HG03196 (cell line): ENCODE results near the gene TOM1L2.

ENCODE experiments used
- ATAC-seq: cut with Tn5 transposase; IDR thresholded peaks from one replicate; pipeline ENCODE4 v1.9.1; 2021; ENCODE audit not compliant: unreplicated experiment

The TOM1L2 gene

DNA sequence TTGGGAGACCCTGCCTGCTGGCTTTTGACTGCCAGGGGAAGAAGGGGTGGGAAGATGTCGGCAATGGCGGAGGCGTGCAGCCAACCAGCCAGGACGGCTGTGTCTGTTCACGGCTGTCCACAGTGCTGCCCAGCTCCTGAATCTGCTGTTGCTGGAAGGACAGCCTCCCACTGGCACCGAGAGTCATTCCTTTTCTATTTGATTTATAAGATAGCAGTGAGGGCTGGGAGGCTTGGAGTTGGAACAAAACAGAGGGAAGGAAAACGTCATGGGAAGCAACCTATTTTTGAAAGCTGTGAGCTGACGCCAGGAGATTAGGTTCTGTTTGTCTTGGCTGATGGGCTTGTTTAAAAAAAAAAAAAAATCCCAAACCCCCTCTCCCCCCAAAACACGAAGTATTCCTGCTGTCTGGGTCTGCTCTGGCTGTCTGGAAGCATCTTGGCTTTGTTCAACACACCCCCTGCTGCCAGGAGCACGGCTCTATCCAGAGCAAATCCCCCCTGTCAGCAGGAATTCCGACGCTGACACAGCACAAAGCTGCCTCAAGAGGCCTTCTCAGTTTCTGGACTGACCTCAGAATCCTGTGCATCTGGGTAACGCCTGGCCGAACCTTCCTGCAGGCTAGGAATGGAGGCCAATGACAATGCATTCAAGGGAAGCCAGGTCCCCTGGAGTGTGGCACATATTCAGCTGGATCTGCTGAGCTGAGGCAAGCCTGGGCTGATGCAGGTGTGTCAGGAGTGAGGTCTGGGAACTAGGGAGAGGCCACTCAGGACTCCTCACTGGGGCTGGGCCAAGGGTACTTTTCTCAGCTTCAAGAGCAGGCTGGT, 94.5 kb downstream of the TOM1L2 start:
- ATAC-seq, result no peak

DNA sequence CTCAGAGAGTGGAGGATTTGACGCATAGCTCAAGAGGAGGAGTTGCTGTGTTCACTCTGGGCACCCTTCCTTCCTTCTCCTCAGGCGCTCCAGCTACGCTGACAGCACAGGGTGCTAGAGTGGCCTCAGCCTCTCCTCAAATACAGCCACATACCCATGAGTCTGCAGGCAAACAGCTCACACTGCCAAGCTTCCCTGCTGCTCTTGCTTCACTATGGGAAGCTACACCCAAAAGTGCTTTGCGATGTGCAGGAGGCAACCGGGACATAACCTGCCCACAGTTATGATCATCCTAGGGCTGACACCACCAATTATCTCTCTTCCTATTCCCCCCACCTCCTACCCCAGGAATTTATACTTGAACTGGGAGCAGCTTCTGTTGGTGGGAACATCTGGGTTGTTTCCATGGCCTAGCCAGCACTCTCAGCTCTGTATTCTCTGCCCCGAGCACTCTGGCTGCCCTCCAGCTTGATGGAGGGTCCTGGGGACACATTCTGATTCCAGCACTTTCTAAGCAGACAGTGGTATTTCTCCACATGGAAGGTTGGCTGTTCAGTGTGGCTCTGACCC, 95.2 kb downstream of the TOM1L2 start:
- ATAC-seq, result no peak

DNA sequence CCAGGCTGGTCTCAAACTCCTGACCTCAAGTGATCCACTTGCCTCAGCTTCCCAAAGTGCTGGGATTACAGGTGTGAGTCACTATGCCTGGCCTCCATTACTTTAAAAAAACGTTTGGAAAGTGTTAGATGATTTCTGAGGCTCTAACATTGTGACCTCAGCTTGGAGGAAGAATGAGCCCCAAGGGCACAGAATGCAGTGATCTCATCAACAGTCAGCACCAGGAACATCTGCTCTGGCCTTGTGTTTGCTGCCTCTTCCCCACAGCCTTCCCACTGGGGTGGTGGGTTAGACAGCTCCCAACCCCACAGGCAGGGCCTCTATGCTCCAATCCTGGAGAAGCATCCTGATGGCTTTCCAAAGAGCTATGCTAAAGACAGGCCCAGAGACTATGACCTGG, 97.7 kb downstream of the TOM1L2 start:
- no peak for ATAC-seq

DNA sequence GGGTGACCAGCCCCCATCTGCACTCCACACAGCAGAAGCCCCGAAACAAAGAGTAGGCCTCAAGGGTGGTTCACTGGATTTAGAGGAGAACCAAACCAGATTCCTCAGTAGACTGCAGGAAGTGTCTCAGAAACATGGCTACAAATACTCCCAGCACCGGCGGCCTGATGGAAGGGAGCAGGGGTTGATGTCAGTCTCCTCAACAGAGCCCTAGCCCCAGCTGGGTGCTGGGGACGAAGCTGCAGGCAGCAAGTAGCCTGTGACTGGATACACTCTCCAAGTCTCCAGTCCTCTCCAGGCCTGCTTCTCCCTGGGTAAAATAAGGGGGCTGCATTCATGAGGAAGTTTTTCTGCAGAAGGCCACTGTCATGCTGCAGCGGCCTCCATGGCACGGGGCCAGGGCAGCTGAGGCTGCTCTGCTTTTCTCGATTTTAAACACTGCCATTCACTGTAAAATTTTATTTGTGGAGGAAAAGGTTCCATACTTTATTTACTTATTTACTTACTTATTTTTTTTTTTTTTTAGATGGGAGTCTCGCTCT, 98.7 kb downstream of the TOM1L2 start:
- no peak for ATAC-seq

DNA sequence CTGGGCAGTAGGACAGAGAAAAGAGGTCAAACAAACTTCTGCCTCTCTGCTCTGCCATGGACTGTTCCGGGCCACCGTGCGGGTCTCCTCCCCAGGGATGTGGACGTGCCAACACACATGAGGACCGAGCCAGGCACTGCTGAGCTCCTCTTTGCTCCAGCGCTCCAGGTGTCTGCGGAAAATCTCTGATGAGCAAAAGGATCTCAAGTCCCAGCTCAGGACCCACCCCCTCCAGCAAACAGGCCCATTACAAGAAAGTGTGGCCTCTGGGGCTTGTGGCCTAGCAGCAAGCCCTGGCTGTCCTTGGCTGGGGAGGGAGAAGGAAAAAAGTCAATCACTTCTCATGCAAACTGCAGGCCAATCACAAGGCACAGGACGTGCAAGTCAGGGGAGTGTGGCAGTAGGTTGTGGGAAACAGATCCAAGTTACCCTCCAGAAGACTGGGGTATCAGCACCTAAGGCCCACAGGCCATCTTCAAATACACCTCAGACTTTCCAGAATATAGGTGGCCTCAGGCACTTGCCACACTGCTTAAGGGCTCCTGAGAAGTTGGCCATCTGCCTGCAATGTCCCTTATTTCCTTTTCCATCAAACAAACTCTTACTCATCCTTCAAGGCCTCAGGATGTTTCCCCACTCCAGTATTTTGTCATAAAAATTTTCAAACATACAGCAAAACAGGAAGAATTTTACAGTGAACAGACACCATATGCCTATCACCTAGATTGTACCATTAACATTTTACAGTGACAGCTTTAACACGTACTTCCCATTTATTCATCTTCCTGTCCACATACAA, 99.5 kb downstream of the TOM1L2 start:
- ATAC-seq, result no peak

DNA sequence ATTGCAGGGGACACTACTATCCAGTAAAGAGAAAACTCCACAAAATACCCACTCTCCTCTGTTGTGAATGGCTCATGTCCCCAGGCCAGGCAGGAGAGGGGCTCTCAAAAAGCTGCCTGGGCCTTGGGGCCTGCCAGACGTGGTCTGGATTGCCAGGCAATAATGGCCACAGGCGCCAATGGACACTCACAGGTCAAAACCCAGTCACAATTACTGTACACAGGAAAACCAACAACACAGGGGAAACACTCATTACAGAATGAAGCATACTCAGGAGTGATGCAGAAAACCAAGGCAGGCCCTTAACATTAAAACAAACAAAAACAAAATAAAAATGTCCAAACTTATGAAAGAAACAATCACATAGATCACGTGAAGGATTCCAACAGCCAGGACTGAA, 100.3 kb downstream of the TOM1L2 start:
- ATAC-seq, result no peak

DNA sequence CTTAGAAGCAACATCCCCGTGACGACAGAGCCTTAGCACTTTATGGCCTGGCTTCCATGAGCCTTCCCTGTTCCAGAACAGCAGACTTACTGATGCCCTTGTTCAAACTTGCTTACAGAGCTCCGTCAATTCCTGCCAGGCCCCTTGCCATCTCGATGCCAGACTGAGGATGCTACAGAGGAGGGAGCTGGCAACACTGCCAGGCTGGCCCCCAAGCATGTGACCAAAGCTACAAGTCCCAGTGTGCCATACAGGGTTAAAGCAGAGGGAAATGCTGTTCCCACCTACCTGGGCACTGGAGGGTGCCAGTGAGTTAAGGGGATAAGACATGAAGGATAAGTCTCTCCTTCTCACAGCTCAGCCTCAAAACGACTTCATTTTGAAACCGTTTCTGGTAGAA, 102.0 kb downstream of the TOM1L2 start:
- no peak for ATAC-seq

DNA sequence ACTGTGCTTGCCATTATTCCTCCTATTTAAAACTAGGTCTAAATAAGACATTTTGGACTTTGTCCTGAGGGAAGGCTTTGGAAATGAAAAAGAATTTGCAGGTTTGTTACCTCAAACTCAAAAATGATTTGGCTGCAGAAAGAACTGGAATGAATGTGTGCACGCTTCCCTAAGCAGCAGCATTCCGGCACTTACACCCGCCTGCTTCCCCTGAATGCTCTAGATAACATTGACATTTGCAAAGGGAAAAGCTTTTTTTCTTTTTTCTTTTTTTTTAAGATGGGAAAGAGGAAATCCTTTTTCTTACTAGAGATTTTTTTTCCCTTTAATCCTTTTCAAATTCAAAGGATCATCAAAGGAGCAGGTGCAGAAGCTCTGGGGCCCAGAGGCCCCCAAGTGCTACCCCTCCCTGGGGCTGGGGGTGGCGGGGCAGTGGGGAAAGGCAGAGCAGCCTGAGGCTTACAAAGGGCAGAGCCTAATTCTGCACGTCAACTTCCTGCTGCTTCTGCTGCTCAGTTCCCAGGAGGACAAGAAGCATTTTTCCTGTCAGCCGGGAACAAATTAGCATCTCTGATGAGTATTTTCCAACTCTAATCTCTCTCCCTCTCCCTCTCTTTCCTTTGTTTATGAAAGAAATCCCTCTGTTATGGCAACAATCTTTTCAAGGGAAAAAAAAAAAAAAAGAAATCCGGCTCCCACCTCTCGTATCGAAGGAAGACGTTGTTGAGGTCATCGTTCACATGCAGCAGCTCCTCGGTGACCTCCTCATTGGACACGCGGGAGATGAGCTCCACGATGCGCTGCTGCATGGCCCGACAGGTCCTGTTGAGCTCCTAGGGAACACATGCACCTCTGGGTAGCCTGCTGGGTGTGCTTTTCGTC, 103.3 kb downstream of the TOM1L2 start:
- ATAC-seq, result no peak

DNA sequence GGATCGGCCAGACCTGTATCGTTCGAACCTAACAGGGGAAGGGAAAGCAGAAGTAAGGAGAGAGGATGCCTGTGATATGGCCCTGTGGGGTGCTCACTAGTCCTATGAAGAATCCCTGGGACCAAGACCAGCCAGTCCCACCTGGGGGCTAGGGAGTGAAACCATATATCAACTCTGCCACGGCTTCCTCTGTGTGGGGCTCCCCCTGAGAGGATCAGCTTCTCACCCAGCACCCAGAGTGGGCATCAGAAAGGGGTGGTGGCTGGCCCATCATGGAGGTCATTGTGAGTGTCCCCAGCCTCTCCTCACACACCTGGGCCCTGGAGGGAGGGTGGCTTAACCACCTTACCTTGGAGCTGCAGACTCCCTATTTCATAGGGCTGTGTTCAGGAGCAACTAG, 105.3 kb downstream of the TOM1L2 start:
- no peak for ATAC-seq

DNA sequence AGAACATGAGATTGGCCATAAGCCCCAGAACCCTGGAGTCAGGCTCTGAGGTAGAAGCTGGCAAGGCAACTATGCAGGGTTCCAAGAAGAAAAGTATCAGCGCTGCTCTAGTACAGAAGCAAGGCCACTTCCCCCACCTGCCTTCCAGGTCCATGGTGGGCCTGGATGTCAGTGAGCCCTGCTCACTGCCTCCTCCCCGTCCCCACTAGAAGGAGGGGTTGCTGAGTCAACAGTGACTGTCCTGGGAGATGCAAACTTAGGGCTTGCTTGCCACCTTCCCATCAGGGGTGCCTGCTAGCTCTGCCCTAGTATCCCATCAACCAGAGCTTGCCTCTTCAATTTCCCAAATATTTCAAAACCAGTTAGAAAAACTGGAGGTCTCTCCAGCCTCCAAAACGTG, 105.8 kb downstream of the TOM1L2 start:
- ATAC-seq, result no peak

DNA sequence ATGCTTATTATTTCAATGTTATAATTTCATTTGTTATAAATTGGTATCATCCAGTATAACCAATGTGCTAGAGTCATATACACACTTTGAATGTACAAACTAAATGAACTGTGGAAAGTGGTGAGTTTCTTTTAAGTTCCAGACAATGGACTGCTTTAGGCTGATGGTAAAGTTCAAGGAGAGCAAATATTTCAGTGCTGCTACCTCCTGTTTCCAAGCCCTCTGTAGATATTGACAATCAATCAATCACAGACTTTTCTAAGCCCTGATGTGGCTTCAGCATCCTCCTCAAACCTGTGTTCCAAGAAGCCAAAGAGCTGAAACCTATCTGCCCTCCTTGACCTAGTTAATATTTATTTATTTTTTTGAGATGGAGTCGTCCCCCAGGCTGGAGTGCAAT, 107.2 kb downstream of the TOM1L2 start:
- ATAC-seq, result no peak

DNA sequence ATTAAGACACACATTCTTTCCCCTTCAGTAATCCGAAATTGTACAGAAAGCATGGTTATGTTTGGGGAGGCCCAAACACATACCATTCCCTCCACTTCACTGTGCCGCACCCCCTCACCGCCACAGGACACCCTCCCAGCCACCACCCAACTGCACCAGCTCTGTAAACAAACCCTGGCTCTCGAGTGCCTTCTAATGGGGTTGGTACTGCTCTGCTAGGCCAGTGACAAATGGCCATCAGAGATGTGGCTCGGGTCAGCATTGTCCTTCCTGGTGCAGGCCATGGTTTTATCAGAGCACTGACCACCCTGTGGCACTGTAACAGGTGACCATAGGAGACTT, 111.5 kb downstream of the TOM1L2 start:
- no peak for ATAC-seq

DNA sequence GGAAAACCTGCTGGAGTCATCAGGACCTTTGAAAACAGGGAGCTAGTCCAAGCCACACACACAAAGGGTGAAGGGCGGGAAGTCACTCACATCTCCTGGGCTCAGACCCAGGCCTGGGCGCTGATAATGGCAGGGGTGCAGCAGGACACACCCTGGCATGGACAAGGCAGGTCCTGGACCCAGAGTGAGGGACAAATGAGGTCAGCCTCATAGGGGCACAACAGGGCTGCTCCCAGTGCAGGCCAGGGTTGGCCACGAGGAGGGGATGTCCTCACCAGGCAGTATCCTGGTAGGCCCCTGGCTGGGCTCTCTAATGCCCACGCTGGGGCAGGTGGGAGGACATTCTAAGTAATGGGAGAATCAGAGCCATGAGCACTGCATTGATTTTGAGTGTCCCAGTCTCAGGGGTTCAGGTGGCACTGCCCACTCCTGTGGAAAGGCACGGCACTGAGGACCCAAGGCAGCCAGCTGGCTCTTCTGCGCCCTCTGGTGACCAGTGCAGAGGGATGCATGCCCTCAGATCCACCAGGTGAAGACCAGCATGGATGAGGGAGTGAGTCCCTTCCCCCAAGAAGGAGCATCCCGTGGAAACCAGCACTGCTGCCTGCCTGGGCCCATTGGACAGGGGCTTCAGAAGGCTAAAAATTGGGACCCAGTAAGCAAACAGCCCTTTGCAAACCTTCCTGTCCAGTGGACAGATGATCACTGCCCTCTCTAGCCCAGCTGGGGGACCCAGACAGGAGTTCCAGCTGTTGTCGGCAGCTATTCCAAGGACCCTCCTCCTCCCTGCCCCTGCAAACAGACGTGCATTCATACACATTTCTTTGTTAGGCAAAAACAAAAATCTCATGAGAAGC, 112.1 kb downstream of the TOM1L2 start:
- ATAC-seq, result no peak

DNA sequence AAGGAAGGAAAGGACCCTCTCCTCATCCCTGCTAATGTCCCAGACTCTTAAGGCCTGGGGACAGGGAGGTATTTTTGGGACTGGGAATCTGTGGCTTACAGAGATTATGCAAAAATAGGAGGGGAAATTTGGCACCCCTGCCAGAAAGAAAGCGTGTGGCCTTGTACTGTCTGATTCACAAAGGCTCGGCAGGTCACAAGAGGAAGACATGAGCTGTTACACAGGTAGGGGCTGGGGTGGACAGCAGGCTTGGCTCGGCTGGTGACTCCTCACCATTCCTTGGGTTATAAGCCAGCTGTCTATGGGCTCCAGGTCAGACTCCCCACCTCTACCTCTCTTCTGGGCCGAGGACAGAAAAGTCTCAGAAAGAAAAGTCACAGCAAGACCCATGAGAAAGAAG, 114.7 kb downstream of the TOM1L2 start:
- no peak for ATAC-seq

DNA sequence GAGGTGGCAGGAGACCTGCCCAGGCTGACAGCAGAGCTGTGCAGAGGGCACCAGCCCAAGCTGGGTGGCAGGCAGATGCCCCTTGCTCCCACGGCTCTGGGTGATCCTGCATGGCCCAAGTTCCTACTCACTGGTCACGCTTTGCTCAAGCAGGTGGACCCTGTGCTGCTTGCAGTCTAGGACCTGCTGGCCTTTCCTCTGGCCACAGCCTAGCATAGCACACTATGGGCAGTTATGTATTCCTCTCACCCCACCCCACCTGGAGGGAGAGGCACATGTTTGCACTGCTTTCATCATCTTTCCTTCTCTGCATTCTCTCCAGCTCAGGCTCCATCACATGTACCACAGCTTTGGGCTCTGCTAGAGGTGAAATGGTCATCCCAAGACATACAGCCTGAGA, 115.8 kb downstream of the TOM1L2 start:
- no peak for ATAC-seq

DNA sequence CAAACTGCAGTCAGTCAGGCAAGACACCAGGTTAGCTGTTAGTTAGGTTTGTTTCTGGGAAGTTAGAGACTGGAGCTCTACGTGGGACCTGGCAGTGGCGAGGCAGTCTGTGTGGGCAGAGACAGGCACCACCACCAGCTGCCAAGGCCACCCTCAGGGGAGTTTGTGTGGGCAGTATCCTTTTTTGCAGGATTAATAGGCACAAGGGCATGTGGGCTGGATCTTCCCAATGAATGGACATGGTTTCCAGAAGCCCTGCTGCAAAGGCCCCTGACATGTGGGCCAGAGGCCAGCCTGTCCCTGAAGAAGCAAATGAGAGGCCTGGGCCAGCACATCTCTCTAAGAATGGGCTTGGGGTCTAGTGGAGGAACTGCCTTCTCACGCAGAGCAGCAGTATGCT, 116.2 kb downstream of the TOM1L2 start:
- ATAC-seq, result no peak

DNA sequence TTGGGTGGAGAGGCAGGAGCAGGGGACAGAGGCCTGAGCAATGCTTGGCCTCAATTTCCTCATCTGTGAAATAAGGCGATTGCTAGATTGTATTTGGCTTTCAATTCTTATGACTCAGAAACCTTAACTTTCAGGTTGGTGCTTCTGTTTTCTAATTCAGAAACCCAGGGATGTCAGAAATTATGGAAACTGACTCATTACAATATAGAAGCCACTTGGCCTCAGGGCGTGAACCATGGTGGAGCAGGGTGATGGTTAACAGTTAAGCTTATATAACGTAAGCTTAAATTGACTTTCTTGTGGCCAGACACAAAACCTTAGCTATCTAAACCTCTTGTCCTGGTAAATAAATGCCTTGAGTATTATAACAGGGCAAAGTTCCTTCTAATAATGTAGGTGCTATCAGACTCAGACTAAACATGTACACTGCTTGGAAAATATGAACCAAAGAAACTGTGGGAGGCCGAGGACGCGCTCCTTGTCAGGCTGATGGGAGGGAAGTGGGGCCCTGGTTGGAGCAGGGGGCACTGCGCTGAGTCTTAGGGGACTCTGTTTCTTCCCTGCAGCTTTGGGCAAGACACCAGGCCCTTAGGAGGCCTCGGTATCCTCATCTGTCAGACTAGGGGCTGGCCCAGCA, 118.3 kb downstream of the TOM1L2 start:
- ATAC-seq, result no peak

DNA sequence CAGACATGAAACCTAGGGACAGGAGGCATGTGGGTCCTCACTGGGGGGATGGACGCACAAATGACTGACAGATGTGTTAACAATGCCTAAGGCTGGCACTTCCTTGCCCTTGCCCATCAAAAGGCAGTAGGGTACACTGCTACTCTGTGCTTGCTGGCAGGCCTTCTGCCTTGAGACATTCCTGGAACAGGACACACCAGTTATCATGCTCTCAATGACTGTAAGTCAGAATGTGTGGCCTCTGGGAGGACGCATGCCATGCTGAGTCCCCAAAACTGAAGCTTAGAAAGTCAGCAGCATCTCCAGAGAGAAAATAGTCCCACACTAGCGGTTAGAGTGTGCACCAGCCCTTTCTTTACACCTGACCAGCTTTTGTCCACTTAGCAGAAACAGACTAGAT, 119.3 kb downstream of the TOM1L2 start:
- no peak for ATAC-seq
